ENCODE results near the gene ARL6IP6. TPM values are rescaled to one million over a fixed set of nuclear protein-coding genes. Genes with fewer than 3 reads are reported as not detected.

ARL6IP6 gene
- polyA plus RNA-seq, 1 of the 3 experiments (the other 2 are of a cell fraction), result 25.8 TPM

GRCh38 chr2:152811916-152812315 lies 93.5 kb downstream of the ARL6IP6 start:
- H3K79me2 ChIP-seq (ENCODE audit: insufficient read depth), result no peaks in the 10 kb centered on the region
- H3K4me3 ChIP-seq (ENCODE audit: low read depth in 2 of 2, low read length in 1 of 2), result no peak overlapping the region
- no peaks in the 10 kb centered on the region for H3K9me2 ChIP-seq
- H3K9ac ChIP-seq, result no peak overlapping the region
- ChIA-PET CTCF (no interaction called here), POLR2A (no interaction called here)
- peaks cover 6% of the 10 kb centered on the region; the same call in 1 of the 2 replicates for H3K9me3 ChIP-seq
- H3K36me3 ChIP-seq (replicated peaks in 1 of 2; ENCODE audit: control insufficient read depth in 1 of 2, insufficient read depth in 2 of 2, low read length in 1 of 2), result no peaks in the 10 kb centered on the region
- no peaks in the 10 kb centered on the region for H3F3A ChIP-seq (replicated peaks; ENCODE audit: insufficient read depth)
- no peak for TF ChIP-seq CTCF (IDR thresholded peaks at IDR 0.05)
- no peak for TF ChIP-seq REST (IDR thresholded peaks at IDR 0.05; ENCODE audit: low read depth, low read length)
- TF ChIP-seq POLR2AphosphoS5 (IDR thresholded peaks at IDR 0.05; ENCODE audit: low read depth, low read length), result no peak
- TF ChIP-seq JUND (IDR thresholded peaks at IDR 0.05), result no peak
- TF ChIP-seq YY1 (IDR thresholded peaks at IDR 0.05; ENCODE audit: low read depth), result no peak
- TF ChIP-seq RXRA (IDR thresholded peaks at IDR 0.05; ENCODE audit: borderline replicate concordance, low read depth), result no peak
- TF ChIP-seq EZH2phosphoT487 (IDR thresholded peaks at IDR 0.05; ENCODE audit: borderline replicate concordance, low read depth), result no peak
- no peak for TF ChIP-seq TAF1 (IDR thresholded peaks at IDR 0.05; ENCODE audit: borderline replicate concordance, low read depth, low read length)
- TF ChIP-seq GATA2 (CRISPR knock-in tag; IDR thresholded peaks at IDR 0.05), result no peak
- TF ChIP-seq RAD21 (IDR thresholded peaks at IDR 0.05; ENCODE audit: low read length), result no peak
- H3K4me2 ChIP-seq, result no peak overlapping the region
- no peak overlapping the region for H2AFZ ChIP-seq (ENCODE audit: low read depth)
- no peaks in the 10 kb centered on the region for H4K20me1 ChIP-seq (ENCODE audit: insufficient read depth)
- no peak overlapping the region for H3K27ac ChIP-seq (ENCODE audit: low read depth in 2 of 2, low read length in 1 of 2)
- no peak for DNase-seq
- no peaks in the 10 kb centered on the region for H3K27me3 ChIP-seq (ENCODE audit: insufficient read depth)
- no peaks in the 10 kb centered on the region for H3K4me1 ChIP-seq (ENCODE audit: control insufficient read depth in 1 of 2, insufficient read depth in 2 of 2, low read depth in 1 of 2, low read length in 1 of 2)
- 3% methylated on average over 3 of the region's 3 CpGs for WGBS (ENCODE audit: low lambda C conversion rate)

Other genes starting within 250 kb of the ARL6IP6 start
- gene PRPF40A, start 1.2 kb upstream of the ARL6IP6 start, polyA plus RNA-seq (2012; rRNA removed), result 49.5 and 55.8 TPM in 2 replicates